MCF 10A (cell line): ENCODE data around the gene UBC. TPM values are rescaled to one million over a fixed set of nuclear protein-coding genes. Genes with fewer than 3 reads are reported as not detected.

Source experiments
- BruUV-seq: library from RNA; stranded (reverse); fragments of 400-500 nt; replicated peaks from 2 replicates; lab custom pipeline; 2021; lab: Mats Ljungman, UMichigan
- CTCF ChIA-PET: fragments of 300-600 bp; sonication (Branson Sonifier 250); formaldehyde crosslinking; extraction: SDS; loops from one replicate; lab custom pipeline; 2021; ENCODE audit warnings: antibody characterized with exemption, inconsistent platforms; lab: Yijun Ruan, JAX
- POLR2A ChIA-PET: fragments of 300-600, 350-650 bp; sonication (Branson Sonifier 250); formaldehyde crosslinking; extraction: SDS; loops from one replicate; lab custom pipeline; 2020; ENCODE audit warnings: antibody characterized with exemption, inconsistent platforms; lab: Yijun Ruan, JAX
- DNase-seq: peaks from one replicate; pipeline ENCODE4 v3.0.0-alpha.2; 2018; ENCODE audit not compliant: unreplicated experiment
- H3K27ac Mint-ChIP-seq: one replicate; pipeline ENCODE4 v1.8.0; 2022; ENCODE audit warnings: mild to moderate bottlenecking, low read depth, mixed read lengths; ENCODE audit not compliant: unreplicated experiment
- H3K27me3 Mint-ChIP-seq: one replicate; pipeline ENCODE4 v1.8.0; 2022; ENCODE audit warnings: mixed read lengths; ENCODE audit not compliant: insufficient read depth, unreplicated experiment
- H3K36me3 Mint-ChIP-seq: one replicate; pipeline ENCODE4 v1.8.0; 2022; ENCODE audit warnings: mild to moderate bottlenecking, moderate library complexity, mixed read lengths; ENCODE audit not compliant: insufficient read depth, unreplicated experiment
- H3K4me1 Mint-ChIP-seq: one replicate; pipeline ENCODE4 v1.8.0; 2022; ENCODE audit warnings: mixed read lengths; ENCODE audit not compliant: insufficient read depth, unreplicated experiment
- H3K4me3 Mint-ChIP-seq: one replicate; pipeline ENCODE4 v1.8.0; 2022; ENCODE audit warnings: mild to moderate bottlenecking, moderate library complexity, mixed read lengths; ENCODE audit not compliant: unreplicated experiment
- H3K9me3 Mint-ChIP-seq: one replicate; pipeline ENCODE4 v1.8.0; 2022; ENCODE audit warnings: mixed read lengths; ENCODE audit not compliant: unreplicated experiment
- CTCF ChIP-seq: fragments of 200-600 bp; IDR thresholded peaks from one replicate; pipeline ENCODE4 v1.8.0; 2022; ENCODE audit warnings: antibody characterized with exemption, mild to moderate bottlenecking; ENCODE audit not compliant: unreplicated experiment
- intact Hi-C: fragments of 100-400 bp; cut with micrococcal nuclease; formaldehyde crosslinking; loops from 2 replicates; pipeline ENCODE4 v1.14.1; 2022
- total RNA-seq: library from RNA; stranded (reverse); gene quantifications from 2 replicates; pipeline ENCODE4 v1.2.3, GENCODE V29; 2022

The UBC gene
- total RNA-seq, 1 experiment from 2014 or later = 1,485 TPM

GRCh38 chr12:124930586-124930985 is 16.1 kb upstream of the UBC start:
- Mint-ChIP-seq H3K4me3 (no peak overlapping the region), H3K9me3 (no peaks in the 10 kb centered on the region), H3K4me1 (peaks cover 25% of the 10 kb centered on the region), H3K27ac (no peak overlapping the region), H3K27me3 (no peaks in the 10 kb centered on the region), H3K36me3 (peaks cover 19% of the 10 kb centered on the region)
- CTCF ChIA-PET = interaction anchor here (0.6 to 1.3 kb wide), 2 partner anchors 10 to 86 kb away, joined by 4 to 6 read pairs; no protein-coding TSS in a partner anchor
- no peak for DNase-seq
- no peak for TF ChIP-seq CTCF
- POLR2A ChIA-PET = interaction anchor here (0.7 to 31.0 kb wide), 4 partner anchors 8 to 165 kb away, joined by 3 to 2121 read pairs (median 4); partner anchors contain the start of gene UBC
- no TSS peak for BruUV-seq
- intact Hi-C loops = no loop called here

GRCh38 chr12:124929649-124930419 is 15.4 kb upstream of the UBC start:
- Mint-ChIP-seq H3K4me1 (peaks cover 32% of the 10 kb centered on the region), H3K4me3 (no peak overlapping the region), H3K9me3 (no peaks in the 10 kb centered on the region), H3K27me3 (no peaks in the 10 kb centered on the region), H3K36me3 (peaks cover 19% of the 10 kb centered on the region), H3K27ac (peak overlapping the region; percentile 99)
- no TSS peak for BruUV-seq
- intact Hi-C loops = no loop called here
- ChIA-PET POLR2A (interaction anchor here (0.7 to 31.0 kb wide), 4 partner anchors 9 to 164 kb away, joined by 3 to 2121 read pairs (median 4); partner anchors contain the start of gene UBC), CTCF (interaction anchor here (1.3 kb wide), 1 partner anchor 10 kb away, joined by 6 read pairs; no protein-coding TSS in a partner anchor)
- no peak for TF ChIP-seq CTCF
- no peak for DNase-seq

GRCh38 chr12:124928912-124929530 is 14.6 kb upstream of the UBC start:
- H3K27me3 Mint-ChIP-seq = no peaks in the 10 kb centered on the region
- peak overlapping the region; percentile 99 for H3K27ac Mint-ChIP-seq
- H3K4me1 Mint-ChIP-seq = peaks cover 38% of the 10 kb centered on the region
- CTCF ChIA-PET = interaction anchor here (0.8 to 12.3 kb wide), 7 partner anchors 9 to 23 kb away, joined by 3 to 170 read pairs (median 6); no protein-coding TSS in a partner anchor
- POLR2A ChIA-PET = interaction anchor here (1.4 to 31.0 kb wide), 5 partner anchors 9 to 101 kb away, joined by 4 to 2121 read pairs (median 6); partner anchors contain the start of gene UBC
- peak; percentile 85 for DNase-seq
- H3K4me3 Mint-ChIP-seq = peak overlapping the region; percentile 73
- BruUV-seq = no TSS peak
- peaks cover 19% of the 10 kb centered on the region for H3K36me3 Mint-ChIP-seq
- intact Hi-C loops = loop anchor here (1.0 kb wide), 1 partner anchor 10 kb away; no protein-coding TSS in a partner anchor
- H3K9me3 Mint-ChIP-seq = no peaks in the 10 kb centered on the region
- peak; percentile 19 for TF ChIP-seq CTCF
